ENCODE measurements around the gene PTOV1.

- TF ChIP-seq SP1 (IDR thresholded peaks at IDR 0.05) (no peak), L3MBTL2 (conservative IDR thresholded peaks at IDR 0.05) (no peak), BHLHE40 (IDR thresholded peaks at IDR 0.05; ENCODE audit: borderline replicate concordance) (no peak), FOXK2 (IDR thresholded peaks at IDR 0.05) (no peak), NFRKB (IDR thresholded peaks at IDR 0.05) (no peak), ELF4 (IDR thresholded peaks at IDR 0.05) (no peak), FOXA1 (IDR thresholded peaks at IDR 0.05) (no peak), ZNF384 (IDR thresholded peaks at IDR 0.05) (no peak), CTBP1 (IDR thresholded peaks at IDR 0.05; ENCODE audit: borderline replicate concordance) (no peak)
- TF ChIP-seq, protein P1, sequence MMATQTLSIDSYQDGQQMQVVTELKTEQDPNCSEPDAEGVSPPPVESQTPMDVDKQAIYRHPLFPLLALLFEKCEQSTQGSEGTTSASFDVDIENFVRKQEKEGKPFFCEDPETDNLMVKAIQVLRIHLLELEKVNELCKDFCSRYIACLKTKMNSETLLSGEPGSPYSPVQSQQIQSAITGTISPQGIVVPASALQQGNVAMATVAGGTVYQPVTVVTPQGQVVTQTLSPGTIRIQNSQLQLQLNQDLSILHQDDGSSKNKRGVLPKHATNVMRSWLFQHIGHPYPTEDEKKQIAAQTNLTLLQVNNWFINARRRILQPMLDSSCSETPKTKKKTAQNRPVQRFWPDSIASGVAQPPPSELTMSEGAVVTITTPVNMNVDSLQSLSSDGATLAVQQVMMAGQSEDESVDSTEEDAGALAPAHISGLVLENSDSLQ (IDR thresholded peaks at IDR 0.05), result no peak
Measured at GRCh38 chr19:49827034-49827433, 23.9 kb upstream of the PTOV1 start.

Measured in HEK293T (cell line).